ENCODE measurements around the gene MOSPD3.

MOSPD3 gene

DNA sequence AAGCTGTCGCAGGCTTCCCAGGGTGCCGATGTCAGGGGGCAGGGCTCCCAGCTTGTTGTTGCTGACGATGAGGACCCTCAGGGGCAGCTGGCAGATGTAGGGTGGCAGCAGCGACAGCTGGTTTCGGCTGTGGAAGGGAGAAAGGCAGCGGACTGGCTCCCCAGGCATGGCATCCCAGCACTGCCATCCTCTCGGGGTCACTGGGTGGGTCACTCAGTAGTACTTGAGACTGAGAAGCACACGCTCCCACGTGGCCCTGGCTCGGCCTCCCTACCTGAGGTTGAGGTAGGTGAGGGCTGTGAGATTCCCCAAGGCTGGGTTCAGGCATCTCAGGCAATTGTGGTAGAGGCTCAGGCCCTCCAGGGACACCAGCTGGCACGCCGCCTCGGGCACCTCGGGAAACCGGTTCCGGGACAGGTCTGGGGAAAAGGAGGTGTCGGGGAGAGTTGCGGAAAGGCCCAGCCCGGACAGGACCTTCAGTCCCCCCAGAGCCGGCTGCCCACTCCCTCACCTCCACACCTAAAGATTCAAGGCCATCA, 30.2 kb upstream of the MOSPD3 start:
- no peak for DNase-seq (ENCODE audit: low spot score in 2 of 2)
- peaks cover 7% of the 10 kb centered on the region for H3K36me3 Mint-ChIP-seq
- peak overlapping the region; percentile 60 for H3K4me3 Mint-ChIP-seq
- H3K4me1 Mint-ChIP-seq = peaks cover 28% of the 10 kb centered on the region
- H3K27ac Mint-ChIP-seq = peak overlapping the region; percentile 94
- H3K27me3 Mint-ChIP-seq = no peaks in the 10 kb centered on the region
- no peaks in the 10 kb centered on the region for H3K9me3 Mint-ChIP-seq
- ATAC-seq (ENCODE audit: low read depth) = no peak

DNA sequence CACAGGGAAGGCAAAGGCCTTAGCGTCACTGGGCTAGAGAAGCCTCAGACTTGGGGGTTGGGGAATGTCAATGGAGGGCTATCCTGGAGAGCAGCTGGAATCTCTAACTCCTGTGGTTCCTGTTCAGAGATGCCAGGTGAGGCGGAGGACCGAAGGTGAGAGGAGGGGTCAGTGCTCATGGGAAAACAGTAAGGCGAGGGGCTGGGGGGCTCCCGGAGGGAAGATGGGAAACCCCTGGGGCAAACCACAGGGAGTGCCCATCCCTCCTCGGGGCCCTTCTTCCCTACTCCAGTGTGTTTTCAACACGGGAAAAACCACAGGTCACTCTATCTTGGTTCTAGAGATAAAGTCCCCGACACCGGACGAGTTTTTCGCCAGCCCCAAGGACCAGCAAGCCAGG, 29.7 kb upstream of the MOSPD3 start:
- Mint-ChIP-seq H3K27me3 (no peaks in the 10 kb centered on the region), H3K36me3 (peaks cover 7% of the 10 kb centered on the region), H3K4me1 (peaks cover 28% of the 10 kb centered on the region), H3K4me3 (peak overlapping the region; percentile 60), H3K9me3 (no peaks in the 10 kb centered on the region), H3K27ac (peak overlapping the region; percentile 94)
- DNase-seq (ENCODE audit: low spot score in 2 of 2) (no peak), ATAC-seq (ENCODE audit: low read depth) (no peak)

DNA sequence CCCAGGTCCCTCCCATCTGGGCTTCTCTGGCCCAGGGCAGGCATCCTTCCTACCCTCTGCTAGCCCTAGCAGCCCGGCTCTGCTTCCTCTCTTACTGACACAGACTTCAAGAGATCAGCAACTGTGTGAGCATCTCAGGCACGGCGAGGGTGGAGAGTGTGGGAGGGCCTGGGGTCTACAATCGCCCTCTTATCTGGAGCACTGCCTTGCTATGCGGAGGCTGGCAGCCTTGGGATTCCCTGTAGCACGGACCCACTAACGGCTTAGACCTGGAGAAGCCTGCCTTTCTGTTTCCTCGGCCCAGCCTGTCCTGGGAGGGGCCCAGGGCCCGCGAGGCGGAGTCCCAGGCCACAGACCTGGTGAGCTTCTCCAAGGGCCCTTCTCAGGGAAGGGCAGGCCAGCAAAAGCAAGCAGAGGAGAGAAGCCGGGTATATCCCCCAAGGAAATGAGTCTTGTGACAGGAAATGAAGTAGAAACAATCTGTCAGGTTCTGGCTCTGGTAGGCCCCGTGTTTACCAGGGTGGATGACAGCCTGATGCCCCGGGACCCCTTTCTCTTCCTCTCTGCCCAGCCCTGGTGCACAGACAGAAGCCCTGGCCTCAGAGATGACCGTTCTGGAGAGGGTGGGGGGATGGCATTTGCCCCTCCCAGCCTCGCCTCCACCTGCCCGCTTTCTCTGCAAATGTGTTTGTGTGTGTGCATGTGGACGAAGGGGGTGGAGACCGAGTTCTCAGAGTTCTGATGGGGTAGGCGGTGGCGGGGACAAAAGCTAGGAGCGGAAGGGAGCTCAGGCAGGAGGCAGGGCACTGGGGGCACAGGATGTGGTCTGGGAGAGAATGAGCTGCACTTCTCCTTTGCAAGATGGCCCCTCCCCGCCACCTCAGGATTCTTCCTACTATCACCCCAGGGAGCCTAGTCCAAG, 28.9 kb upstream of the MOSPD3 start:
- H3K36me3 Mint-ChIP-seq = peaks cover 7% of the 10 kb centered on the region
- no peaks in the 10 kb centered on the region for H3K27me3 Mint-ChIP-seq
- H3K27ac Mint-ChIP-seq = peak overlapping the region; percentile 94
- DNase-seq (ENCODE audit: low spot score in 2 of 2) = peak; percentile 46 to 49
- peaks cover 28% of the 10 kb centered on the region for H3K4me1 Mint-ChIP-seq
- H3K4me3 Mint-ChIP-seq = peak overlapping the region; percentile 95
- ATAC-seq (ENCODE audit: low read depth) = peak; percentile 3
- H3K9me3 Mint-ChIP-seq = no peaks in the 10 kb centered on the region

DNA sequence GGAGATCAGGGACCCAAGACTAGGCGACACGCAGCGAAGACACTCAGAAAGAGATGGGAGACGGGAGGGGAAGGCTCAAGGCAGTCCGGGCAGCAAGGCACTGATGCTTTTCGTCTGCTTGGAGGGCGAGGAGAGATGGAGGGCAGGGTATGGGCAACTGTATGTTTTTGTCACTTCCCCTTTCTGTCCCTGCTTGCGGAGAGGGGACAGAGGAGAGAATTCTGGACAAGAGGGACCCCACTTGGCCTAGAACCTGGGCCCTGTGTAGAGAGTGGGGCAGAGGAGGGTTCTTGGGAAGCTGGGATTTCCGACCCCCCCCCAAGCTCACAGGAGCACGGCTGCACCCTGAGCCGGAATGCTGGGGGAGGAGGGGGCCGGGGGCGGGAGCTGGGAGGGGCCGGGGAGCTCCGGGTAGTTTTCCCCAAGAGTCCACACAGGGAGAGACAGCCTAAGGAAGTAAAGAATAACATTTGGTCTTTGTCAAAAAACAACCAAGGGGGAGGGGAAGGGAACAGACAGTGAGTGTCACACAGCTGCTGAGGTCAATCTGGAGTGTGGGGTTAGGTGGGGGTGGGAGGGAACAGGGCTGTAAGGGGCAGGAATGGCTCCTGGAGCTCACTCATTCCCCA, 28.2 kb upstream of the MOSPD3 start:
- Mint-ChIP-seq H3K4me1 (peaks cover 28% of the 10 kb centered on the region), H3K27ac (peak overlapping the region; percentile 94), H3K4me3 (peak overlapping the region; percentile 95), H3K9me3 (no peaks in the 10 kb centered on the region), H3K27me3 (no peaks in the 10 kb centered on the region), H3K36me3 (peaks cover 3% of the 10 kb centered on the region)
- no peak for ATAC-seq (ENCODE audit: low read depth)
- DNase-seq (ENCODE audit: low spot score in 2 of 2) = no peak

GRCh38 chr7:100584683-100585510, 27.4 kb upstream of the MOSPD3 start:
- peak overlapping the region; percentile 95 for H3K4me3 Mint-ChIP-seq
- ATAC-seq (ENCODE audit: low read depth) (no peak), DNase-seq (ENCODE audit: low spot score in 2 of 2) (no peak)
- H3K36me3 Mint-ChIP-seq = no peaks in the 10 kb centered on the region
- H3K27ac Mint-ChIP-seq = peak overlapping the region; percentile 94
- H3K4me1 Mint-ChIP-seq = peaks cover 28% of the 10 kb centered on the region
- H3K9me3 Mint-ChIP-seq = no peaks in the 10 kb centered on the region
- peaks cover 2% of the 10 kb centered on the region for H3K27me3 Mint-ChIP-seq

DNA sequence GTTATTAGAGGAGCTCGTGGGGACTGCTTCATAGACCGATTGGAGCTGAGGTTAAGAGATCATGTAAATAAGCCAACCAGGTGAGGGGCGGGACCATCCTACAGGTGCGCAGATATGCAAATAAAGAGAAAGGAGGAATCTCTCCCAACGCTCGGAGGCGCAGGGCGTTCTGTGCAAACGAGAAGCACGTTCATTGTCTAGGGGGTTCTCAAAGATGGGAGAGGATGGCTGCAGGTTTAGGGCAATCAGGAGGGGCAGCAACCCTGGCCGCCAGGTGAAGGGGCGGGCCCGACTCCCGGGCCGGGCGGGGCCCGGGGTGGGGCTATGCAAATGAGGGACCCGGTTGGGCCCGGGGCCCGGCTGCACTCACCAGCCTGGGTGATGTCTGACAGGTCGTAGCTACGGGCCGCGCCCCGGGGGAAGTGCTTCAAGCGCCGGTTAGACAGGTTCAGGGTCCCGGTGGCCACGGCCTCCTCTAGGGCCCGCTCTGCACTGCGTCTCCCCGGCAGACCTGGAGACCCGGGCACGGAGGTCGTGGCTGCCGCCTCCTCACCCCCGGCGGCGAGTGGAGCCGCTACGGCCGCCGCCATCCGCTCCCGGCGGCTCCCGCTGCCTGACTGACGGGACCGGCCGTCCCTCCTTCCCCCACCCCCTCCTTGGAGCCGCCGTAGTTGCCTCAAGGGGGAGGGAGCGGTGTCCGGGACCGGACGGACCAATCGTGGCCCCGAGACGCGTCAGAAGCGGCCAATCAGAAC, 26.7 kb upstream of the MOSPD3 start, which contains the start of gene LRCH4:
LRCH4 (minus strand) TSS at position 619 of the 755 bp plus-strand sequence; CDS start at position 590, 29 bp downstream.
- Mint-ChIP-seq H3K27me3 (peaks cover 5% of the 10 kb centered on the region), H3K4me3 (peak within 1 kb of the TSS; percentile 95), H3K36me3 (no peaks in the 10 kb centered on the region), H3K27ac (peak within 1 kb of the TSS; percentile 94), H3K4me1 (peaks cover 28% of the 10 kb centered on the region), H3K9me3 (no peaks in the 10 kb centered on the region)
- ATAC-seq (ENCODE audit: low read depth) (peak; percentile 25), DNase-seq (ENCODE audit: low spot score in 2 of 2) (peak; percentile 58 to 92)

GRCh38 chr7:100586266-100587025, 25.9 kb upstream of the MOSPD3 start, which contains the start of gene FBXO24:
Gene FBXO24 (plus strand): TSS chr7:100586328. CDS start chr7:100586626, 298 bp downstream.
- H3K27me3 Mint-ChIP-seq = peaks cover 5% of the 10 kb centered on the region
- peaks cover 28% of the 10 kb centered on the region for H3K4me1 Mint-ChIP-seq
- peak within 1 kb of the TSS; percentile 94 for H3K27ac Mint-ChIP-seq
- DNase-seq (ENCODE audit: low spot score in 2 of 2) = peak; percentile 95 to 98
- H3K9me3 Mint-ChIP-seq = no peaks in the 10 kb centered on the region
- no peaks in the 10 kb centered on the region for H3K36me3 Mint-ChIP-seq
- peak; percentile 73 for ATAC-seq (ENCODE audit: low read depth)
- H3K4me3 Mint-ChIP-seq = peak within 1 kb of the TSS; percentile 95

DNA sequence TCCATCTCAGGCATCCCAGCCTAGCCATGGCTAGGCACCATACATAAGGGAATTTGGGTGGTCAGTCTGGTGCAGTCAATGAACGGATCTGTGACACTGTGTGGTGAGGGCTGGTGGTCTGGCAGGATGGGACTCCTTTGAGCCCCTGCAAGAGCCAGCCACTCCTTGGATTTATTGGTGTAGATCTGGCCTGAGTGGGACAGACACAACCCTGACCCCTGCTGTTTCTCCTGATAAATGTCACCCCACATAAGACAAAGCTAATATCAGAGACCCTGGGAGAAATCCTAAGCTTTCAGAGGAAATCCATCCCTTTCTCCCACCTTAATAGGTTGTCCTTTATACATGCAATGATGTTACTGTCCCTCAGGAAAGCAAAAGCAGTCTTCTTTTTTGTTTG, 23.9 kb upstream of the MOSPD3 start:
- no peaks in the 10 kb centered on the region for H3K36me3 Mint-ChIP-seq
- no peaks in the 10 kb centered on the region for H3K9me3 Mint-ChIP-seq
- H3K27me3 Mint-ChIP-seq = peaks cover 5% of the 10 kb centered on the region
- H3K4me3 Mint-ChIP-seq = peak overlapping the region; percentile 35
- ATAC-seq (ENCODE audit: low read depth) (no peak), DNase-seq (ENCODE audit: low spot score in 2 of 2) (no peak)
- H3K27ac Mint-ChIP-seq = no peak overlapping the region
- peaks cover 22% of the 10 kb centered on the region for H3K4me1 Mint-ChIP-seq

- no peak overlapping the region for H3K4me3 Mint-ChIP-seq
- DNase-seq (ENCODE audit: low spot score in 2 of 2) (no peak), ATAC-seq (ENCODE audit: low read depth) (no peak)
- H3K36me3 Mint-ChIP-seq = no peaks in the 10 kb centered on the region
- peaks cover 7% of the 10 kb centered on the region for H3K27me3 Mint-ChIP-seq
- H3K4me1 Mint-ChIP-seq = peaks cover 12% of the 10 kb centered on the region
- H3K27ac Mint-ChIP-seq = no peak overlapping the region
- no peaks in the 10 kb centered on the region for H3K9me3 Mint-ChIP-seq
These were observed 22.9 kb upstream of the MOSPD3 start for GRCh38 chr7:100589341-100589947.

GRCh38 chr7:100590077-100590737, 22.1 kb upstream of the MOSPD3 start:
- no peak overlapping the region for H3K4me3 Mint-ChIP-seq
- H3K27ac Mint-ChIP-seq = no peak overlapping the region

DNA sequence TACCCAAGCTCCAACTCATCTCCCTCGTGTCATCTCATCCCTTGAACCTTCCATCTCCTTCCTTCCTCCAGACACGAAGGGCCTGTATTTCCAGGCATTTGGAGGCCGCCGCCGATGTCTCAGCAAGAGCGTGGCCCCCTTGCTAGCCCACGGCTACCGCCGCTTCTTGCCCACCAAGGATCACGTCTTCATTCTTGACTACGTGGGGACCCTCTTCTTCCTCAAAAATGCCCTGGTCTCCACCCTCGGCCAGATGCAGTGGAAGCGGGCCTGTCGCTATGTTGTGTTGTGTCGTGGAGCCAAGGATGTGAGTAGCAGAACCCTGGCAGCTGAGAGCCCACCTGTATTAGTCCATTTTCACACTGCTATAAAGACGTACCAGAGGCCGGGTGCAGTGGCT, 20.7 kb upstream of the MOSPD3 start:
- no peak for DNase-seq (ENCODE audit: low spot score in 2 of 2)
- ATAC-seq (ENCODE audit: low read depth) = no peak
- Mint-ChIP-seq H3K4me3 (no peak overlapping the region), H3K27me3 (peaks cover 7% of the 10 kb centered on the region), H3K9me3 (no peaks in the 10 kb centered on the region), H3K4me1 (peaks cover 3% of the 10 kb centered on the region), H3K27ac (no peak overlapping the region), H3K36me3 (no peaks in the 10 kb centered on the region)

More at GRCh38 chr7:100590077-100590737, 22.1 kb upstream of the MOSPD3 start:
- peaks cover 7% of the 10 kb centered on the region for H3K27me3 Mint-ChIP-seq
- no peaks in the 10 kb centered on the region for H3K36me3 Mint-ChIP-seq
- ATAC-seq (ENCODE audit: low read depth) (no peak), DNase-seq (ENCODE audit: low spot score in 2 of 2) (no peak)
- H3K4me1 Mint-ChIP-seq = peaks cover 6% of the 10 kb centered on the region
- H3K9me3 Mint-ChIP-seq = no peaks in the 10 kb centered on the region

DNA sequence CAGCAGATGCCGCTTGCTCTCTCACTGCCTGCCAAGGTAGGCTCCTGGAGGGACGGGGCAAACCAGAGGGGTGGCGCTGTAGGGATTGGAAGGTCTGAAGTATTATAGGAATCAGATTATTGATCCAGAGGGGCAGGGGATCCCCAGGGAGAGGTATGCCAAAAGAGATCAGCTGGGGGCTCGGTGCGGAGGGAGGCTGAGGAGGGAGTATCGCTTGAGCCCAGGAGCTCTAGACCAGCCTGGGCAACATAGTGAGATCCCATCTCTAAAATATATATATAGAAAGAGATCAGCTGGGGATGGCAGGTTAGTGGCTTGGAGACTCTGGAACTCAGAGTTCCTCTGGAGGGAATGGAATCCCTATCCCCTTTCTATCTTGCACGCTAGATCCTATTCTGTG, 17.2 kb upstream of the MOSPD3 start:
- no peak for ATAC-seq (ENCODE audit: low read depth)
- DNase-seq (ENCODE audit: low spot score in 2 of 2) = no peak
- Mint-ChIP-seq H3K27ac (no peak overlapping the region), H3K9me3 (no peaks in the 10 kb centered on the region), H3K27me3 (peaks cover 5% of the 10 kb centered on the region), H3K4me3 (no peak overlapping the region), H3K4me1 (no peaks in the 10 kb centered on the region), H3K36me3 (no peaks in the 10 kb centered on the region)

Measured in memory B cell (primary cell).